ENCODE measurements around the gene KIAA1958.

Gene KIAA1958

GRCh38 chr9:112533660-112534059 lies 47.0 kb downstream of the KIAA1958 start:
- no peak for DNase-seq

DNA sequence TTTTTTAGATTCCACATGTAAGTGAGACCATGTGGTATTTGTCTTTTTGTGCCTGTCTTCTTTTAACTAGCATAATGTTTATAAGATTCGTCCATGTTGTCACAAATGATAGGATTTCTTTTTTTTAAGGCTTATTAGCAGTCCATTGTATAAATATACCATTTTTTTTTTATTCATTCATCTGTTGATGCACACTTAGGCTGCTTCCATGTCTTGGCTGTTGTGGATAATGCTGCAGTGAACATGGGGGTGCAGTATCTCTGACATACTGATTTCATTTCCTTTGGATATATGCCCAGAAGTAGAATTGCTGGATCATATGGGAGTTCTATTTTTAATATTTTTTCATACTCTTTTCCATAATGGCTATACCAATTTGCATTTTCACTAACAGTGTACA lies 48.7 kb downstream of the KIAA1958 start:
- no peak for DNase-seq

- no peak for DNase-seq
These were observed 49.2 kb downstream of the KIAA1958 start for GRCh38 chr9:112535811-112536210.

DNA sequence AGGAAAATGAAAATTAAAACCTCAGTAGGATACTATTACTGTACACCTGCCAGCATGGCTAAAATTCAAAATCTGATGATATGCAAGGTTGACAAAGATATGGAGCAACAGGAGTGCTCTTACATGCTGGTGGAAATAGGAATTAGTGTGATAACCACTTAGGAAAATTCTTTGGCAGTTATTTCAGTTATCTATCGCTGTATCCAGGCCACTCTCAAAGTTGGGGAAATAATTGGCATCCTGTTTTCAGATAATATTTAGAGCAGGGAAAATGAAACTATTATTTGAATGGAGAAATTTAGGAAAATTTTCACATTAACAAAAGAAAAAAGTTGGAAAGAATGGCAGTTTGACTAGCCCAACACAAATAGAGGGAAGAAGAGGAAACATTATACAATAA lies 50.9 kb downstream of the KIAA1958 start:
- DNase-seq = no peak

DNA sequence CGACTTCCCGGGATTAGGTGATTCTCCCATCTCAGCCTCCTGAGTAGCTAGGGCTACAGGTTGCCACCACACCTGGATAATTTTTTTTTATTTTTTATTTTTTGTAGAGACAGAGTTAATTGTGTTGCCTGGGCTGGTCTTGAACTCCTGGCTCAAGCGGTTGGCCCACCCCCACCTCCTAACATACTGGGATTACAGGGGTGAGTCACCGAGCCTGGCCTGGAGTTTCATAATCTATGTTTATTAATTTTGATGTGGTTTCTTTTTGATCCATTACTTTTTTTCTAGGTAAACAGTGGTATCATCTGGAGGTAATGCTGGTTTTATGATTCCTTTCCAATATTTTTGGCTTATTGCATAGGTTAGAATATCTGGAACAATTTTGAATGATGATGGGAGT lies 54.2 kb downstream of the KIAA1958 start:
- DNase-seq = no peak

GRCh38 chr9:112541685-112542084 lies 55.1 kb downstream of the KIAA1958 start:
- no peak for DNase-seq

DNA sequence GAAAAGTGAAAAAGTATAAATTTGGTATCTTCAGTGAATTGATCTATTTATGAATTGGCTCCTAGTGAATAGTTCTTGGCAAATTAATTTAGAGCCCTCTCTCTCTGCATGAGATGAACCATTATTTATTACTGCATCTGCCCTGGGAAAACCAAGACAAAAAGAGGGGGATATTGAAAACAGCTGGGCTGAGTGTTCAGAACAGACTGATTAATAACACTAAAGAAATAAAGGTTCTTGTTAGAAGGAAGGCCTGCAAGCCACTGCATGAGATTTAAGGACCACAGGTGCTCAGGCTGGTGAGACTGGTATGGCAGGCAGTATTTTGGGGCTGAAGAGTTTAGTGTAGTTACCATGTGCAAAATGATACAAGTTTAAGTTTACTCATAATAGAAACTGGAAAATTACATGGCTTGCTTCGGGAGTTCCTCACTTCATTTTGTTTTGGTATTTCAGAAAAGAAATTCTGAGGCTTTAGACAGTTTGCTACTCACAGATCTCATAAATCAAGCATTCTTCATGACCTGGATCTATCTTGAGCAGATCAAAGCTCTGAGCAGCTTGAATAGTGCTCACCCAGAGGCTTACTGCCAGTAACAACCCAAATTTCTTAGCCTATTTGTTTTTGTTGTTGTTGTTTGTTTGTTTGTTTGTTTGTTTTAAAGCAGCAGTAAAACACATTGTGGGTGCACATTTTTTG lies 56.1 kb downstream of the KIAA1958 start:
- no peak for DNase-seq

DNA sequence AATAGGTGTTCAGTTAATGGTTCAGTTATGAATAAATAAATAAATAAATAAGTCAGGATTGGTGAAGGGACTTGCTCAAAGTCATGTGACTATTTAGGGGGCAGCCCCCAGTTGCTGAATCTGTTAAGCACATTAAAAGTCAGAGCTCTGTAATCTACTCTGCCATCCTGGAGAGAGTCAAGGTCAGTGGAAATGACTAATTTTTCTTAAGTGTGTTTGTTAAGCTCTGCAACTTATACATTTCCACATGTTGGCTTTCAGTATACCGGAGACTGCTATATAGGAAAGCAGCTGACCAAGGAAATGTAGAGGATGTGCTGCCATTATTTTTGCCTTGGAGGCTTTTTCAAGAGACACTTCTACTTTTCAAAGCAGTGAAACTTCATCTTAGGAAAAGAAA lies 57.9 kb downstream of the KIAA1958 start:
- no peak for DNase-seq

DNA sequence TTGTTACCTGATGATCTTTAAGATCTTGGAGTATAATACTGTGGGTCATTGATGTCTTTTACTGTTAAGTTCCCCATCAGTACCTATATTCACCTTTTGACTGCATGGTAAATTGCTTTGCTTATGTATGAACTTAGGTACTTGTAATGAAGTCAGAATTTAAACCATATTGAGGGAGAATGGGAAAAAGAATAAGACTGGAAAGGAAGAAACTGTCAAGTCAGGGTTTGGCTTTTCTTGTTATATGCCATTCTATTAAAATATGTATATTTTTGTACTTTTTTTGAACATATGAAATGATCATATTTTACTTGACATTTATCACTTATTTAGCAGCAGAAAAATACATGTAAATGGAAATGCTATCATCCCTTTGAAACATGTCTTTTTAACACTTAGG lies 58.6 kb downstream of the KIAA1958 start:
- DNase-seq = no peak

GRCh38 chr9:112546149-112547012 lies 59.8 kb downstream of the KIAA1958 start:
- DNase-seq = no peak

DNA sequence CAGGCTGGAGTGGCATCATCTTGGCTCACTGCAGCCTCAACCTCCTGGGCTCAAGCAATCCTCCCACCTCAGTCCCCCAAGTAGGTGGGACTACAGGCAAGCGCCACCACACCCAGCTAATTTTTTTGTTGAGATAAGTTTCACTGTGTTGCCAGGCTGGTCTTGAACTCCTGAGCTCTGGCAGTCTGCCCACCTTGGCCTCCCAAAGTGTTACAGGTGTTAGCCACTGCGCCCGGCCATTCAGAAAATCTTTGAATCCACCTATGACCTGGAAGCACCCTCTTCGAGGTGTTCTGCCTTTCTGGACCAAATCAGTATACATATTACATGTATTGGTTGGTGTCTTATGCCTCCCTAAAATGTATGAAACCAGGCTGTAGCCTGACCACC lies 61.4 kb downstream of the KIAA1958 start:
- no peak for DNase-seq

DNA sequence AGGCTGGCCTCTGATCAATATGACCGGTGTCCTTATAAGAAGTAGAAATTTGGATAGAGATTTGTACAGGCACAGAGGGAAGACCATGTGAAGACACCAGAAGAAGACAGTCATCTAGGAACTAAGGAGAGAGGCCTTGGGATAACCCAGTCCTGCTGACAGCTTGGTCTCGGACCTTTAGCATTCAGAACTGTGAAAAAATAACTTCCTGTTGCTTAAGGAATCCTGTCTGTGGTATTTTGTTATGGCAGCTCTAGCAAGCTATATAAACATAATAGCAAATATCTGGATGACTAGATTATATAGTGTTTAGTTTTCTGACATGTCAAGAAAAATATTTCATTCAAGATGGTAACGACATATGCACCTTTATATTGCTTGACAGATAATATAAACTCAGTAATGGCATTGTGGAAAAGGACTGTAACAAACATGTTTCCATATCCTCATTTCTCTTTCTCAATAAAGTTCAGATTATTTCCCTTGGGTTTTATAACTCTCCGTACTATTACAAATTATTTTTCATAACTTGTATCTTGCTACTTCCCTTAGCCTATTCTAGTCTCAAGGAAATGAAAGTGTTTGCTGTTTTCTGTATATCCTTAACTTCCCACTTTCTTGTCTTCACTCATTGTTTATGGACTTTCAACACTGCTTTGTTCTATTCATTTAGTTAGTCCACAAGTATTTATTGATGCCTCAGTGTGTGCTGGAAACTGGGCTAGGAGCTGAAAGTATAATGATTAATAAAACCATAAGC lies 62.4 kb downstream of the KIAA1958 start:
- no peak for DNase-seq

- DNase-seq = no peak
These were observed 63.9 kb downstream of the KIAA1958 start for GRCh38 chr9:112550531-112550930.

DNA sequence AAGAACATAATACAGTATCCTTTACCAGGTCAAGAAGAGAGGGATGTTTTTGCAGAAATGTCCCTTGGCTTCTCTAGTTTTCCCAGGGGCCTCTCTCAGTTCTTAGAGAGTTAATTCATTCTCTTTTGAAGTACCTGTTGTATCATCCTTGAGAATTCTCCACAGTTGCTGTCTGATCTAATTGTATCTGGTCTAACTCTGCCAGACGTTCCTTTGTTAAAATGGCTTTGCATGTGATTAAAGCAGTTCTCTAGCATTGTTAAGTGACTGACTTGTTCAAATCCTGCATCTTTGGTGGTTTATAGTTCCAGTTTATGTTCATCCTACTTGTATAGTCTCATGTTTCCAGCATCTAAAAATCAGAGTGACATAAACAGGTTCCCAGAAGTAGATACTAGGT lies 65.0 kb downstream of the KIAA1958 start:
- DNase-seq = no peak

DNA sequence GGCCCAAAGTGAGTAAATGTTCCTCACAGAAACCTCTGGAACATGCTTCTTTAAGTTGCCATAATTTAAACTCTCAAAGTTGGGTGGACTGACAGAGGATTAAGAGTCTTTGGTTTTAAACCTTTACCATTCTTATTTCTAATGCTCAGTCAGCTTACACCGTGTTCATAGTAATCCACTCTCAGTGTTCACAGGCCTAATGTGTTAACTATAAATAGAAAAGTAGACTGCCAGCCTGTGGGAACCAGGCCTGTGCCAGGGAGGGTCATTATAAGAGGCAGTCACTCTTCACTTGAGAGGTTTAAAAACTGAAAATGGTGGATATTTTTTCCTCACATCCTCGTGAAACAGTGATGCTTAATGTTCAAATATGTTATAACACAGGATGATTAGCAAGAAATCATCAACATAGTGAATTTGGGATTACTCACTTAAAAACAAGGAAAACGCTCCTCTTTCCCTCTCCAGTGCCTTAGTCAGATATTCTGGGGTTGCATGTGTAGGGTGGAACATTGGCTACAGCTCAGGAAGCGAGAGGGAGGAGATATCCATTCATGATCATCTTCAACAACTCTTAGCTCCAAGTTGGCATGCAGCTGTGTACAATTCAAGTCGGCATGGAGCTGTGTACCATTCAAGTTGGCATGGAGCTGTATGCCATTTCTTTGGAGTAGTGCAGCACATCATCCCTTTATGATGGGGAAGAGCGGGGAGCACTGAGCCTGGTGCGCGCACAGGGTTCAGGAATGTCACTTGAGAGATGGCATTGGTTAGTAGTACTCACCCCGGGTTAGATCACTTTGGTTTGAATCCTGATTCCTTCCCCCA lies 65.8 kb downstream of the KIAA1958 start:
- DNase-seq = no peak

- DNase-seq = no peak
These were observed 66.7 kb downstream of the KIAA1958 start for GRCh38 chr9:112553256-112553826.

DNA sequence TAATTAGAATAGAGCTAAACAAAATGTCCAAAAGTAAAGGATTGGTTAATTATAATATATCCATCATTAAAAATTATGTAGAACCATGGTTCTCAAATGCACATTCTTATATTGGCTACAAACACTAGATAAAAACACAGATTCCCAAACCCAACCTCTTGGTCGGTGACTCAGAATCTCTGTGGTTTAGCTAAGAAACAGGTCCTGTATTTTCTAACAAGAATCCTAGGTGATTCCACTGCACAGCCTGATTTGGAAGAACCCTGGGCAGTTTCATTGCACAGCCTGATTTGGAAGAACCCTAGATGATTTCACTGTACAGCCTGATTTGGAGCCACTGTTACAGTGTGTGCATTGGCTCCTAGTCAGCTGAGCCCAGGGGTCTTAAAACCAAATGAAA lies 67.9 kb downstream of the KIAA1958 start:
- DNase-seq = no peak

DNA sequence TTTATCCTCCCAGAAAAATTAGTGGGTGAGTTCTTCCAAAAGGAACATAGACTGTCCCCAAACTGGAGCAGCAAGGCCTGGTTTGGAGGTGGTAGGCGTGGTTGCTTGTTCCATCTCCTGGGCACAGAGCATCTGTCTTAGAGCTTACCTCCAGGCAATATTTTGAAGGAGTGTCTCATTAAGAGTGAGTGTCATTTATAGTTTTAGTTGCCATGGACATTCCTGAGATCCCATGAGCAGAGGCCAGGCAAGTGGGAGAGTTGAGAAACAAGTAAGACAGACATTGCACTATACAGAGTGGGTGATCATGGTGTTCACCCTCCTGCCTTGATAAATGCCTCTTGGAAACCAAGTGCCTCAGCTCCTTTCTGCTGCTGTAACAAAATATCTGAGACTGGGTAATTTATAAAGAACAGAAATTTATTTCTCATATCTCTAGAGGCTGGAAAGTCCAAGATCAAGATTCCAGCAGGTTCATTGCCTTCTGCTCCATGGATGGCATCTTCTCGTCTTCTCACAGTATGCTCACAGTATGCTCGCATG lies 68.5 kb downstream of the KIAA1958 start:
- no peak for DNase-seq

GRCh38 chr9:112555844-112556482 lies 69.3 kb downstream of the KIAA1958 start:
- no peak for DNase-seq

DNA sequence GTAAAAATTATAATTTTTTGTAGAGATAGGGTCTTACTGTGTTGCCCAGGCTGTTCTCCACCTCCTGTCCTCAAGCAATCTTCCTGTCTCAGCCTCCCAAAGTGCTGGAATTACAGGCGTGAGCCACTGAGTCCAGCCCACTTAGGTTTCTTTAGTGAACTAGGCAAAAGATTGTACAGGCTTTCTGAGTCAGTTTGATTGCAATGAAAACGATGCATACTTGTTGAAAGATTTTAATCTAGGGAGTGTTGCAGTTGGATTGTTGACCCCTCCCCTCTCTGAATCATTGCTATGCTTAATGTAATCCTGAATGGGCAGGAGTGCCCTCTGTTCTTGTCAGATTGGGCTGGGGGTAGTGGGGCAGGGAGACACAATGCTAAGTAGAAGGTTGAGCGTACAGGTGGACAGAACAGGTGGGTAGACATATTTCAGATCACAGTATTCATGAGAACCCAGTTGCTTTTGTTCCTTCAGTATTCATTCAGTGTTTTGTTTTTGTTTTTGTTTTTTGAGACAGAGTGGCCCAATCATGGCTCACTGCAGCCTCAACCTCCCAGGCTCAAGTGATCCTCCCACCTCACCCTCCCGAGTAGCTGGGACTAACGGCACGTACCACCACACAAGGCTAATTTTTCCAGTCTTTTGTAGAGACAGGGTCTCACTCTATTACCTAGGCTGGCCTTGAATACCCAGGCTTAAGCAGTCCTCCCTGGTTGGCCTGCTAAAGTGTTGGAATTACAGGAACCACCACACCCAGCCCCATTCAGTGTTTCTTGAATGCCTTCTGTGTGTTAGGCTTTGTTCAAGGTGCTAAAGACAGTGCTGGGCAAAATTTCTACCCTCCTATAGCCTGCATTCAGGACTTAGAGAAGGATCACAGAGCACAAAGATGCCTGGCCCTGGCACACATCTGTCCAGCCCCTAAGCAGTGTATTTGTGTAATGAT lies 70.1 kb downstream of the KIAA1958 start:
- DNase-seq = no peak
